Measurements from ENCODE around the gene CD2AP.

The CD2AP gene

GRCh38 chr6:47661960-47662359 lies 184.4 kb downstream of the CD2AP start:
- Mint-ChIP-seq H3K4me1 (ENCODE audit: low read depth) (no peaks in the 10 kb centered on the region), H3K27ac (no peak overlapping the region), H3K9me3 (no peaks in the 10 kb centered on the region), H3K27me3 (ENCODE audit: low read depth) (peaks cover 24% of the 10 kb centered on the region), H3K36me3 (ENCODE audit: low read depth) (no peaks in the 10 kb centered on the region), H3K4me3 (no peak overlapping the region)
- DNase-seq (ENCODE audit: low spot score): no peak

GRCh38 chr6:47663462-47664216 lies 186.1 kb downstream of the CD2AP start:
- H3K27me3 Mint-ChIP-seq (ENCODE audit: low read depth): peaks cover 27% of the 10 kb centered on the region
- no peak for DNase-seq (ENCODE audit: low spot score)
- H3K27ac Mint-ChIP-seq: no peak overlapping the region
- no peaks in the 10 kb centered on the region for H3K4me1 Mint-ChIP-seq (ENCODE audit: low read depth)
- H3K36me3 Mint-ChIP-seq (ENCODE audit: low read depth): no peaks in the 10 kb centered on the region
- H3K9me3 Mint-ChIP-seq: no peaks in the 10 kb centered on the region
- no peak overlapping the region for H3K4me3 Mint-ChIP-seq

GRCh38 chr6:47665112-47665511 lies 187.5 kb downstream of the CD2AP start:
- no peak overlapping the region for H3K4me3 Mint-ChIP-seq
- DNase-seq (ENCODE audit: low spot score): no peak
- peaks cover 30% of the 10 kb centered on the region for H3K27me3 Mint-ChIP-seq (ENCODE audit: low read depth)
- no peaks in the 10 kb centered on the region for H3K9me3 Mint-ChIP-seq
- no peaks in the 10 kb centered on the region for H3K36me3 Mint-ChIP-seq (ENCODE audit: low read depth)
- no peaks in the 10 kb centered on the region for H3K4me1 Mint-ChIP-seq (ENCODE audit: low read depth)
- no peak overlapping the region for H3K27ac Mint-ChIP-seq

GRCh38 chr6:47669684-47670513 lies 192.3 kb downstream of the CD2AP start:
- peaks cover 24% of the 10 kb centered on the region for H3K27me3 Mint-ChIP-seq (ENCODE audit: low read depth)
- no peaks in the 10 kb centered on the region for H3K4me1 Mint-ChIP-seq (ENCODE audit: low read depth)
- DNase-seq (ENCODE audit: low spot score): no peak
- H3K9me3 Mint-ChIP-seq: no peaks in the 10 kb centered on the region
- no peak overlapping the region for H3K27ac Mint-ChIP-seq
- H3K4me3 Mint-ChIP-seq: no peak overlapping the region
- H3K36me3 Mint-ChIP-seq (ENCODE audit: low read depth): no peaks in the 10 kb centered on the region

- Mint-ChIP-seq H3K4me1 (ENCODE audit: low read depth) (no peaks in the 10 kb centered on the region), H3K9me3 (no peaks in the 10 kb centered on the region), H3K27me3 (ENCODE audit: low read depth) (peaks cover 27% of the 10 kb centered on the region), H3K27ac (no peak overlapping the region), H3K4me3 (no peak overlapping the region), H3K36me3 (ENCODE audit: low read depth) (no peaks in the 10 kb centered on the region)
- DNase-seq (ENCODE audit: low spot score): no peak
Observed at GRCh38 chr6:47670851-47671250, 193.3 kb downstream of the CD2AP start.

GRCh38 chr6:47671777-47672176 lies 194.2 kb downstream of the CD2AP start:
- no peaks in the 10 kb centered on the region for H3K4me1 Mint-ChIP-seq (ENCODE audit: low read depth)
- no peak overlapping the region for H3K27ac Mint-ChIP-seq
- peaks cover 28% of the 10 kb centered on the region for H3K27me3 Mint-ChIP-seq (ENCODE audit: low read depth)
- no peak for DNase-seq (ENCODE audit: low spot score)
- H3K36me3 Mint-ChIP-seq (ENCODE audit: low read depth): no peaks in the 10 kb centered on the region
- H3K4me3 Mint-ChIP-seq: no peak overlapping the region
- no peaks in the 10 kb centered on the region for H3K9me3 Mint-ChIP-seq

- Mint-ChIP-seq H3K36me3 (ENCODE audit: low read depth) (no peaks in the 10 kb centered on the region), H3K4me1 (ENCODE audit: low read depth) (no peaks in the 10 kb centered on the region), H3K4me3 (no peak overlapping the region), H3K27ac (no peak overlapping the region), H3K27me3 (ENCODE audit: low read depth) (peaks cover 30% of the 10 kb centered on the region), H3K9me3 (no peaks in the 10 kb centered on the region)
- DNase-seq (ENCODE audit: low spot score): no peak
Observed at GRCh38 chr6:47672816-47673215, 195.2 kb downstream of the CD2AP start.

- peaks cover 21% of the 10 kb centered on the region for H3K27me3 Mint-ChIP-seq (ENCODE audit: low read depth)
- no peaks in the 10 kb centered on the region for H3K4me1 Mint-ChIP-seq (ENCODE audit: low read depth)
- H3K4me3 Mint-ChIP-seq: no peak overlapping the region
Observed at GRCh38 chr6:47674673-47675072, 197.1 kb downstream of the CD2AP start.

More at GRCh38 chr6:47674673-47675072, 197.1 kb downstream of the CD2AP start:
- no peak for DNase-seq (ENCODE audit: low spot score)
- Mint-ChIP-seq H3K27ac (no peak overlapping the region), H3K9me3 (no peaks in the 10 kb centered on the region), H3K36me3 (ENCODE audit: low read depth) (no peaks in the 10 kb centered on the region)

All from T-helper 2 cell treated with Interferon-gamma antibody and Interleukin-4, amounts not matched to agents 5 μg/mL and 100 μg/mL, for 36 hours (primary cell).